Posterior vena cava (tissue), 2 donors: ENCODE measurements around the gene RREB1. TPM values are rescaled to one million over a fixed set of nuclear protein-coding genes. Genes with fewer than 3 reads are reported as not detected.

ENCODE experiments used
- DNase-seq: peaks from one replicate; pipeline ENCODE4 v3.0.0-alpha.2; 2020; ENCODE audit warnings: low spot score
- intact Hi-C, 2 donors: fragments of 100-400 bp; cut with DNase I; formaldehyde crosslinking; loops; one replicate each; pipeline versions ENCODE4 v1.14.1 to v1.14.2; 2022 to 2023
- total RNA-seq, 2 donors: library from RNA; stranded (reverse); fragmentation: NEBNext Ultra II Directional; extraction: Animal tissue kit (Norgen Biotek cat#: 25700); gene quantifications; one replicate each; pipeline ENCODE4 v1.2.1, GENCODE V29; 2021
- donor health status: DM: yes; HTN: yes; CAD: no.
- donor health status: DM: yes; HTN: yes; CAD: no.

RREB1 gene
- total RNA-seq, 2 donors from 2014 or later: 28.8 to 31.8 TPM

GRCh38 chr6:7115543-7116231, 7.9 kb downstream of the RREB1 start:
- no peak for DNase-seq
- intact Hi-C loops: no loop called here

- intact Hi-C loops: loop anchor here in 1 of 2 donors (2.0 kb wide), 1 partner anchor 65 kb away; no protein-coding TSS in a partner anchor
Measured at GRCh38 chr6:7119272-7119801, 11.6 kb downstream of the RREB1 start.

GRCh38 chr6:7121700-7122241, 14.0 kb downstream of the RREB1 start:
- no peak for DNase-seq
- intact Hi-C loops: no loop called here

More at GRCh38 chr6:7119272-7119801, 11.6 kb downstream of the RREB1 start:
- no peak for DNase-seq

- intact Hi-C loops: no loop called here
- DNase-seq: no peak
Measured at GRCh38 chr6:7122684-7123083, 14.9 kb downstream of the RREB1 start.

GRCh38 chr6:7124114-7124513, 16.4 kb downstream of the RREB1 start:
- intact Hi-C loops: no loop called here
- no peak for DNase-seq

- no peak for DNase-seq
- intact Hi-C loops: loop anchor here in 1 of 2 donors (5.0 kb wide), 1 partner anchor 548 kb away; no protein-coding TSS in a partner anchor
Measured at GRCh38 chr6:7124636-7125035, 16.9 kb downstream of the RREB1 start.

- DNase-seq: no peak
- intact Hi-C loops: loop anchor here in 1 of 2 donors (5.0 kb wide), 1 partner anchor 547 kb away; no protein-coding TSS in a partner anchor
Measured at GRCh38 chr6:7125290-7125689, 17.5 kb downstream of the RREB1 start.

- no peak for DNase-seq
- intact Hi-C loops: loop anchor here in 1 of 2 donors (5.0 kb wide), 1 partner anchor 546 kb away; no protein-coding TSS in a partner anchor
Measured at GRCh38 chr6:7126754-7127153, 19.0 kb downstream of the RREB1 start.

- no peak for DNase-seq
- intact Hi-C loops: loop anchor here in 1 of 2 donors (5.0 kb wide), 1 partner anchor 545 kb away; no protein-coding TSS in a partner anchor
Measured at GRCh38 chr6:7127680-7128079, 19.9 kb downstream of the RREB1 start.

- intact Hi-C loops: loop anchor here in 1 of 2 donors (1.0 to 5.0 kb wide), 2 partner anchors 40 to 543 kb away; no protein-coding TSS in a partner anchor
- DNase-seq: no peak
Measured at GRCh38 chr6:7129360-7129759, 21.6 kb downstream of the RREB1 start.

- intact Hi-C loops: loop anchor here in 1 of 2 donors (1.0 to 5.0 kb wide), 2 partner anchors 39 to 542 kb away; no protein-coding TSS in a partner anchor
- DNase-seq: peak; percentile 90
Measured at GRCh38 chr6:7129784-7130569, 22.2 kb downstream of the RREB1 start.

- intact Hi-C loops: no loop called here
- DNase-seq: no peak
Measured at GRCh38 chr6:7131390-7131789, 23.6 kb downstream of the RREB1 start.

GRCh38 chr6:7132398-7133035, 24.8 kb downstream of the RREB1 start:
- intact Hi-C loops: no loop called here
- no peak for DNase-seq

- intact Hi-C loops: no loop called here
- no peak for DNase-seq
Measured at GRCh38 chr6:7134999-7135745, 27.4 kb downstream of the RREB1 start.

- DNase-seq: no peak
- intact Hi-C loops: no loop called here
Measured at GRCh38 chr6:7135755-7136154, 28.0 kb downstream of the RREB1 start.

GRCh38 chr6:7136859-7137334, 29.1 kb downstream of the RREB1 start:
- no peak for DNase-seq
- intact Hi-C loops: no loop called here

GRCh38 chr6:7137335-7138045, 29.7 kb downstream of the RREB1 start:
- intact Hi-C loops: no loop called here

GRCh38 chr6:7138046-7138531, 30.3 kb downstream of the RREB1 start:
- intact Hi-C loops: no loop called here
- DNase-seq: no peak

More at GRCh38 chr6:7137335-7138045, 29.7 kb downstream of the RREB1 start:
- DNase-seq: peak; percentile 89
